HG03103 (cell line): Measurements from ENCODE around the gene NPVF.

ENCODE experiments used
- ATAC-seq: cut with Tn5 transposase; IDR thresholded peaks from one replicate; pipeline ENCODE4 v1.9.1; 2021; ENCODE audit warnings: low read depth; ENCODE audit not compliant: unreplicated experiment

The NPVF gene

DNA sequence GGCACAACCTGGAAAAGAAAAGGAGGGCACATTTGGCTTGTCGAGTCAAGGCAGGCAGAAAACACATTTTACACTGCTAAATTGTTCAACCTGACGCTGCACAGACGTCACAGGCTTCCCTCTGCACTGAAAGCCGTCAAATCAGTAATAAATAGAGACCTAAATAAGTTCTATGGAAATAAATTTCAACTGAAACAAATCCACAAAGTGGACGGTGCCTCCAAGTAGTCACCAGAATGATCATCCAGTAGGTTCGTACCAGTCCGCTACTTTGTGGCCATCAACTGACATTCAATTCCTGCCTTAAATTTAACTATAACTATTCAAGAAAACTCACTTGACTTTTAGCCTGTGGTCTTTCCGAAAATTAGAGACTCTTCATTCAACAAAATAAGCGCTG is 49.0 kb downstream of the NPVF start:
- ATAC-seq = no peak
